Epidermal melanocyte (primary cell): ENCODE results near the gene ANKRD11.
"Not testable (repeated sequence)": the region's sequence is repeated elsewhere in the genome, so short reads cannot be mapped to it uniquely, and the experiment has no call there.

Source experiments
- DNase-seq: peaks from one replicate; pipeline ENCODE4 v3.0.0; 2011; ENCODE audit warnings: low spot score; ENCODE audit not compliant: insufficient read length

The ANKRD11 gene

GRCh38 chr16:89317729-89318429 lies 172.5 kb downstream of the ANKRD11 start:
- DNase-seq = no peak

DNA sequence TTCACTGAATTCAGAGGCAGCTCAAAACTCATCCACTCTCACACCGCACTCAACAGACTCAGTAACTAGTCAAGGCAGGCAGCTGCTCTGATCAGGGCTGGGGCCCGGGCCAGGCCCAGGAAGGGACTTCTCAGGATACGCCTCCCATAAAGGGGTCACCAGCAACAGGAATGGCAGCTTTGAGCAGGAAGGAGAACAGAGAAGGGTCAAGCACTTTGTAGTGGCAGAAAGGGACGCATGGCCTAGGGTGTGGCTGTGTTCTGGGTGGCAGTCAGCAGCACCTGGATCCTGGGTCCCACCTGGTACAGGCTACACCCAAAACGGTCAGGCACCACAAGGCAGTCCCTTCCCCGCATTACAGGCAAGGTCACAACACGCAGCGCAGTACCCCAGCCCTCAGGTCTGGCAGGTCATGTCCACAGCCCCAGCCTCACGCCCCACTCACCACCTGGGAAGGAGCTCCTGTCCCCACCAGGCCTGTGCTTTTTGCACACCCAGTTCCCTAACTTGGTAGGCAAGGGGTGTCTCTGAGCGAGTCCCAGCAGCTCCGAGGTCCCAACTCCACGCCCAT lies 173.2 kb downstream of the ANKRD11 start:
- DNase-seq = no peak

DNA sequence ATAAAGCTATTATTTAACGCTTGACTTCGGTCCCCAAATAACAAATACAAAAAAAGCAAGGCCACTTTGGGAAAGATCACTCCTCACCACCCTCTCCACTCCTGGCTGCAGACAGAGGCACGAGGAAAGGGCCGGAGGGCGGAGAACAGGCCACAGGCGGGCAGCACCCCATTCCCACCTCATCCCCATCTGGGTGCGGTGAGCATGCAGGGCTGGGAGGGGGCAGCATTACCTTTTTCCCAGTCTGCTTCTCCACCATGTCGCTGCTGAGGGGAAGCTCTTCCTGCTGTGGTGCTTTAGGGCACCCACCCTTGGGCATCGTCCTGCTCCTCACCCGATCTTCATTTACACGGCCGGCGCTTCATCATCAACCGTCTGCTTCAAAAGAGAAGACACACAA lies 173.7 kb downstream of the ANKRD11 start:
- DNase-seq = no peak

- DNase-seq = no peak
Measured at GRCh38 chr16:89315791-89316581, 174.4 kb downstream of the ANKRD11 start.

DNA sequence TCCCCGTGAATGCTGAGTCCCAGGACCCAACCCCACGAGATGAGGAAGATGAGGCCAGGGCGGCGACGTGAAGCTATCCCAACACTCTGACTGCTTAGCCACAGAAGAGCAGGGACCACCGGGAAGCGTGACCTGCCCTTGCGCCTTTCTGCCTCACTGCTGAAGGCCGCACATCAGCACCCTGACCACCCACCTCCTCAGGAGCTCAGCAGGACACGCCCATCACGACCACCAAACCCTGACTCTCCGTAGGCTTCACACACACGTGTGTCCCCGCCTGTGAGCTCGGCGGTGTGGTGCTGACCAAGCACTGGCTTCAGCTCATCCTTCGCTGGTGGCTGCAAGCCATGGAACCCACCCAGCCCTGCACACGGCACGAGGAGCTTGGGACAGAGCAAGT lies 175.1 kb downstream of the ANKRD11 start:
- DNase-seq = no peak

DNA sequence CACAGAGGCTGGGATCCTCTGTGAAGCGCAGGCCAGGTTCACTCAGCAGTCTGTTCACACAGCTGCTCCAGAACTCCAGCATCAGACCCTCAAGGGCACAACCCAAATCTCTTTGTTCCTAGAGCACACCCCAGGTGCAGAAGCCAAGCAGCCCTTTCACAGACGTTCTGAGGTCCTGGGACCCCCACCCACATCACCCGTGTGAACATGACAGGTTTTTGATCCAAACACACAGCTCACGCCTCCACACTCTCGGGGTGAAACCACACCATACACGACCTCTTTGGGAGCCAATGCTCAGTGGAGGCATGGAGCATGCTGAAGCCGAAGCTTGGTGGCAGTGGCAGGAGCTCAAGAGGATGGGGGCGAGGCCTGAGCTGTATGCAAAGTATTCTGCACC lies 175.5 kb downstream of the ANKRD11 start:
- no peak for DNase-seq

- DNase-seq = no peak
Measured at GRCh38 chr16:89314357-89314756, 176.0 kb downstream of the ANKRD11 start.

DNA sequence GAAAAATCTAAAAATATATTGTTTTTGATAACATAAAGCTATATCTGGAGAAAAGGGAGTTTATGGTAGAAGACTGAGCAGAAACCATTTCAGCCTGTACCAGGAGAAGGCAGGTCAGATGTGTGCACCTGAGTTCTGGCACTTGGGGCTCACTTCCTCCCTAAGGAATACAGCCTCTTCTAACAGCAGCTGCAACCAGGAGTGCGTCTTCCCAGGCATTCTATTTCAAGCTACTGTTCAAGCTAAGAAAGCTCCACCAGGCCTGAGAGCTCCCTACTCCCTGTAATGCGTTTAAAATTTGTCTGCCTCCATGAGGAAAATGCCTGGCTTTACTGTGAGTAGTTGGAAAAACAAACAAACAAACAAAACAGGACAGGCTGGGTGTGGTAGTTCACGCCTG lies 176.8 kb downstream of the ANKRD11 start:
- no peak for DNase-seq

DNA sequence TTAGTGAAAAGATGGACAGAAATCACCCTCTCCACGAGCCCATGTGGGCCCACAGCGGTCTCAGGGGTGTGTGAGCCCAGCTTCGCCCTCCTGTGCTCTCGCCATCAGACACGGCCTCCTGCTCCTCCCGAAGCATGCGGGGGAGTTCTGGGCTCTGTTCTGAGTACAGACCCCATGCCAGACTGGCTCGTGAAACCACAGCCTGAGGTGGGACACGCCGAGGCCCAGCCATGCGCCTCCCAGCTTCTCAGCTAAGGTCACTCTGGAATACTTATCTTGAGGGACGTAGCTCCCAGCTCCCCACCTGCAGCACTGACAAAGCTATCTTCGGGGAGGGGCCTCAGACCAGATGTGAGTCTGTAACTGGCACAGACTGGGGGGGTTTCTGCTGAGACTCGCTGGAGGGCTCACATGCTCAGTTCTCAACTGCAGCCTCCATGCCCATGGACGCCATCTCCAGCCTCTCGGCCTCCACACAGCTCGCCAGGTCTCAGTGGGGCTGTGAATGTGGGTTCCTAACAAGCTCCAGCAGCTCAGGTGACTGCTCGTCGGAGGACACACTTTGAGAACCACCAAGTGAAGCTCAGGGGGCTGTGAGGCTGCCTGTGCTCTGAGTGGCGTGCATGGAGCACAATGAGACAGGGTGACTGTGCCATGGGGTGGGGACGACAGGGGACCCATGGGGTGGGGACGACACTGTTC lies 177.6 kb downstream of the ANKRD11 start:
- DNase-seq = no peak

- DNase-seq = no peak
Measured at GRCh38 chr16:89312194-89312593, 178.2 kb downstream of the ANKRD11 start.

- no peak for DNase-seq
Measured at GRCh38 chr16:89311636-89312035, 178.7 kb downstream of the ANKRD11 start.

DNA sequence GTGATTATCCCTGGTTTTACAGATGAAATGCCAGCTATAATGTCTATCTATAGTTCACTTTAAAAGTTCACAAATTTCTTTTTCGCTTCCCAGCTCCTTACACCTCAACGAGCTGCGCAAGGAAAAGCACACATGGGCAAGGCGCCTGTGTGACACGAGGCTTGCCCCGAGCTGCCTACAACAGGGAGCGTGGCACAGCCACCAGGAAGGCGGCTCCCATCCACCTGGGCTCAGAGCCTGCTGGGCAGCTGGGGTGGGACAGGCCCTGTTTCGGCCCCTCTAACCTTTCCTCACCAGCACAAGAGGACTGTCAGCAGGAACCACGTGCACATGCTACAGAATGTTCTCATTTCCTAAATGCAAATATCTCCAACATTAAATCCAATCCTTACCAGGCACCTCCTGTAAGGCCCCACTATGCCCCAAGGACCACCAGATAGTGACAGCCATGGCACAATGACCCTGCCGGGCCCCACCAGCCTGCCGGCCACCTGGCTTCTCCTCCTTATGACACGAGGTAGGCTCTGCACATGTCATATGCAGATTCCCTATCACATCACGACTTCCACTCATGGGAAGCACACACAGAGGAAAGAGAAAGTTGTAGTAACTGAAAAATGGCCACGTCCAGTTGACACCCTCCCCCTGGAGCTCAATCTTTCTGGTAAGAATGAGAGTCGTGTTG lies 180.8 kb downstream of the ANKRD11 start:
- no peak for DNase-seq

- DNase-seq = no peak
Measured at GRCh38 chr16:89308391-89309333, 181.7 kb downstream of the ANKRD11 start.

- DNase-seq = no peak
Measured at GRCh38 chr16:89307421-89307805, 182.9 kb downstream of the ANKRD11 start.

GRCh38 chr16:89306457-89307420 lies 183.6 kb downstream of the ANKRD11 start:
- DNase-seq = not testable (repeated sequence)

- no peak for DNase-seq
Measured at GRCh38 chr16:89304941-89305705, 185.2 kb downstream of the ANKRD11 start.

- no peak for DNase-seq
Measured at GRCh38 chr16:89304181-89304851, 186.0 kb downstream of the ANKRD11 start.

- DNase-seq = no peak
Measured at GRCh38 chr16:89303617-89304016, 186.7 kb downstream of the ANKRD11 start.
